Measurements from ENCODE around the gene PXMP4. TPM values are rescaled to one million over a fixed set of nuclear protein-coding genes. Genes with fewer than 3 reads are reported as not detected.

PXMP4 gene
- total and polyA plus RNA-seq, 2 donors from 2014 or later = 9.8 to 11.6 TPM

DNA sequence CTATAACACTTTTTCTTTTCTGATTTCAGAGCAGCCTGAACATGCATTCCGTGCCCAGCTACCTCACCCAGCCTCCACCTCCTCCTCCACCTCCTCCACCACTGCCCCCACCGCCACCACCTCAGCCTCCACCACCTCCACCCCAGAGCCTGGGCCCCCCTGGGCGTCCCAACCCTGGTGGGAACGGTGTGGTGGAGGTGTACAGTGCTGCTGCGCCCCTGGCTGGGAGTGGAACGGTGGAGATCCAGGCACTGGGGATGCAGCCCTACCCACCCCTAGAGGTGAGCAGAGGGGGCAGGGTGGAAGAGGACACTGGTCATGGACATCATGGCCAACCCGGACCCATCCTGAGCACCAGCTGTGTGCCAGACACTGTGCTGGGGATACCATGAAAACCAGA lies 33.0 kb upstream of the PXMP4 start:
- H3K27me3 ChIP-seq (ENCODE audit: control insufficient read depth, insufficient read depth, low read length) = no peaks in the 10 kb centered on the region
- DNase-seq (no peak), FAIRE-seq (no peak)
- H3K9me3 ChIP-seq (ENCODE audit: control insufficient read depth in 2 of 3, insufficient read depth in 1 of 3, low read length in 3 of 3) = peaks cover 0 to 7% (median 0%) of the 10 kb centered on the region in 3 donors
- TF ChIP-seq, protein P1, sequence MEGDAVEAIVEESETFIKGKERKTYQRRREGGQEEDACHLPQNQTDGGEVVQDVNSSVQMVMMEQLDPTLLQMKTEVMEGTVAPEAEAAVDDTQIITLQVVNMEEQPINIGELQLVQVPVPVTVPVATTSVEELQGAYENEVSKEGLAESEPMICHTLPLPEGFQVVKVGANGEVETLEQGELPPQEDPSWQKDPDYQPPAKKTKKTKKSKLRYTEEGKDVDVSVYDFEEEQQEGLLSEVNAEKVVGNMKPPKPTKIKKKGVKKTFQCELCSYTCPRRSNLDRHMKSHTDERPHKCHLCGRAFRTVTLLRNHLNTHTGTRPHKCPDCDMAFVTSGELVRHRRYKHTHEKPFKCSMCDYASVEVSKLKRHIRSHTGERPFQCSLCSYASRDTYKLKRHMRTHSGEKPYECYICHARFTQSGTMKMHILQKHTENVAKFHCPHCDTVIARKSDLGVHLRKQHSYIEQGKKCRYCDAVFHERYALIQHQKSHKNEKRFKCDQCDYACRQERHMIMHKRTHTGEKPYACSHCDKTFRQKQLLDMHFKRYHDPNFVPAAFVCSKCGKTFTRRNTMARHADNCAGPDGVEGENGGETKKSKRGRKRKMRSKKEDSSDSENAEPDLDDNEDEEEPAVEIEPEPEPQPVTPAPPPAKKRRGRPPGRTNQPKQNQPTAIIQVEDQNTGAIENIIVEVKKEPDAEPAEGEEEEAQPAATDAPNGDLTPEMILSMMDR (IDR thresholded peaks at IDR 0.05; ENCODE audit: borderline replicate concordance, extremely low read depth, insufficient read depth) = no peak
- no peak overlapping the region for H3K27ac ChIP-seq (ENCODE audit: low read depth in 2 of 2, low read length in 2 of 2)
- peaks cover 4 to 11% (median 6%) of the 10 kb centered on the region in 3 donors for H3K36me3 ChIP-seq (ENCODE audit: control insufficient read depth in 2 of 3, insufficient read depth in 3 of 3, low read length in 3 of 3)
- H3K9ac ChIP-seq (ENCODE audit: low read length in 3 of 3) = no peak overlapping the region
- H3K4me1 ChIP-seq (ENCODE audit: control insufficient read depth in 2 of 3, insufficient read depth in 2 of 3, low read depth in 1 of 3, low read length in 3 of 3) = no peaks in the 10 kb centered on the region
- intact Hi-C loops (cut with DNase I) = no loop called here
- H3K4me3 ChIP-seq (ENCODE audit: low read length in 3 of 3) = no peak overlapping the region

DNA sequence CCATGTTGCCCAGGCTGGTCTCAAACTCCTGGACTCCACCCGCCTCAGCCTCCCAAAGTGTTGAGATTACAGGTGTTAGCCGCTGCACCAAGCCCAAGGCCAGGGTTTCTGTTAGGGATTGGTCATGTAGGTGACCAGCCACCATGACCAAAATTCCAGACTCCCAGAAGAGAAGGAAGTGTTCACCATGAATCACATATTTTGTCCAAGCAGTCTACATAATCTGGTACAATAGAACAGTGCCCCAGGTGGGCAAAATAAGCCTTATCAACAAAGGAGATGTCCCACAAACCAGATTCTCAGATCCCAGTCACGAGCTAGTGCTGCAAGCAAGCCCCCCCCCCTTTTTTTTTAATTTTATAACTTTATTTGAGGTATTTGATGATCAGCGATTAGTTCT lies 31.7 kb upstream of the PXMP4 start:
- H3K4me1 ChIP-seq (ENCODE audit: control insufficient read depth in 2 of 3, insufficient read depth in 2 of 3, low read depth in 1 of 3, low read length in 3 of 3) = no peaks in the 10 kb centered on the region
- H3K27me3 ChIP-seq (ENCODE audit: control insufficient read depth, insufficient read depth, low read length) = no peaks in the 10 kb centered on the region
- TF ChIP-seq, protein P1 (IDR thresholded peaks at IDR 0.05; ENCODE audit: borderline replicate concordance, extremely low read depth, insufficient read depth) = no peak
- intact Hi-C loops (cut with DNase I) = no loop called here
- H3K27ac ChIP-seq (ENCODE audit: low read depth in 2 of 2, low read length in 2 of 2) = no peak overlapping the region
- DNase-seq (no peak), FAIRE-seq (no peak)
- no peaks in the 10 kb centered on the region for H3K9me3 ChIP-seq (ENCODE audit: control insufficient read depth in 2 of 3, insufficient read depth in 1 of 3, low read length in 3 of 3)
- no peak overlapping the region for H3K4me3 ChIP-seq (ENCODE audit: low read length in 3 of 3)
- H3K36me3 ChIP-seq (ENCODE audit: control insufficient read depth in 2 of 3, insufficient read depth in 3 of 3, low read length in 3 of 3) = peaks cover 2 to 6% (median 4%) of the 10 kb centered on the region in 3 donors
- H3K9ac ChIP-seq (ENCODE audit: low read length in 3 of 3) = no peak overlapping the region

DNA sequence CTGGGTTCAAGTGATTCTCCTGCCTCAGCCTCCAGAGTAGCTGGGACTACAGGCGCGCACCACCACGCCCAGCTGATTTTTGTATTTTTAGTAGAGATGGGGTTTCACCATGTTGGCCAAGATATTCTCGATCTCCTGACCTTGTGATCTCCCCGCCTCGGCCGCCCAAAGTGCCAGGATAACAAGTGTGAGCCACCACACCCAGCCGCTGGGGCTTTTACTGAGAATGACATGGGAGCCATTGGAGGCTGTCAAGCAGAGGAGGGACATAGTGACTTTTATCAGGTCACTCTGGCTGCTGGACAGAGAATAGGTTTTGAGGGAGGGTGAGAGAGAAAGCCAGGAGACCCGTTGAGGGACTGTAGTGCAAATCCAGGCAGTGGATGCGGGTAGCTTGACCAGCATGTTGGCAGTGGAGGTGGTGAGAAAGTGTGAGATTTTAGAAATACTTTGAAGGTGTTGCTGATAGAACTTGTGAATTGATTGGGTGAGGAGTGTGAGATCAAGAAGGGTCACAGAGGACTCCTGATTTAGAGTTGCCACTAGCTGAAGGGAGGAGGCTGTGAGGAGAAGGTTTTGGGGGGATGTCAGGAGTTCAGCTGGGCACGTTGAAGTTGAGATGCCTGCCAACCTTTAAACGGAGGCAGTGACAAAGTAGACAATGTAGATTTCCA lies 26.4 kb upstream of the PXMP4 start:
- Histone ChIP-seq H3K27ac (ENCODE audit: low read depth in 2 of 2, low read length in 2 of 2) (no peak overlapping the region), H3K4me3 (ENCODE audit: low read length in 3 of 3) (no peak overlapping the region), H3K27me3 (ENCODE audit: control insufficient read depth, insufficient read depth, low read length) (no peaks in the 10 kb centered on the region), H3K36me3 (ENCODE audit: control insufficient read depth in 2 of 3, insufficient read depth in 3 of 3, low read length in 3 of 3) (peaks cover 0 to 2% (median 0%) of the 10 kb centered on the region in 3 donors), H3K9ac (ENCODE audit: low read length in 3 of 3) (no peak overlapping the region), H3K9me3 (ENCODE audit: control insufficient read depth in 2 of 3, insufficient read depth in 1 of 3, low read length in 3 of 3) (no peaks in the 10 kb centered on the region), H3K4me1 (ENCODE audit: control insufficient read depth in 2 of 3, insufficient read depth in 2 of 3, low read depth in 1 of 3, low read length in 3 of 3) (no peaks in the 10 kb centered on the region)
- intact Hi-C loops (cut with DNase I) = no loop called here
- TF ChIP-seq, protein P1 (IDR thresholded peaks at IDR 0.05; ENCODE audit: borderline replicate concordance, extremely low read depth, insufficient read depth) = no peak
- FAIRE-seq (no peak), DNase-seq (peak in 1 of 5 donors; percentile 36)
